ENCODE measurements around the gene PTCD2. TPM values are rescaled to one million over a fixed set of nuclear protein-coding genes. Genes with fewer than 3 reads are reported as not detected.
A peak's percentile ranks its signal among the peaks of the same experiment; 100 is the strongest.

PTCD2 gene
- total RNA-seq, 1 experiment from 2014 or later, result 11.6 TPM

- Mint-ChIP-seq H3K36me3 (ENCODE audit: insufficient read depth, unreplicated experiment) (no peaks in the 10 kb centered on the region), H3K4me1 (ENCODE audit: low read depth, unreplicated experiment) (no peaks in the 10 kb centered on the region), H3K9me3 (ENCODE audit: unreplicated experiment) (no peaks in the 10 kb centered on the region), H3K4me3 (ENCODE audit: unreplicated experiment) (no peak overlapping the region), H3K27me3 (ENCODE audit: insufficient read depth, unreplicated experiment) (peaks cover 15% of the 10 kb centered on the region), H3K27ac (ENCODE audit: unreplicated experiment) (no peak overlapping the region)
- DNase-seq, result no peak
- no peaks in the 10 kb centered on the region for H3K9me3 ChIP-seq
- CTCF ChIA-PET, result no interaction called here
- intact Hi-C loops (cut with micrococcal nuclease; ENCODE audit: unreplicated experiment), result no loop called here
- H3K27me3 ChIP-seq (replicated peaks; ENCODE audit: control insufficient read depth, insufficient read depth, low read length), result no peaks in the 10 kb centered on the region
- POLR2A ChIA-PET, result no interaction called here
- H3K4me3 ChIP-seq (ENCODE audit: low read depth, low read length), result no peak overlapping the region
- no peaks in the 10 kb centered on the region for H3K36me3 ChIP-seq (ENCODE audit: control insufficient read depth, insufficient read depth, low read length)
- no TSS peak for BruUV-seq (replicated peaks)
- TF ChIP-seq, protein P1, sequence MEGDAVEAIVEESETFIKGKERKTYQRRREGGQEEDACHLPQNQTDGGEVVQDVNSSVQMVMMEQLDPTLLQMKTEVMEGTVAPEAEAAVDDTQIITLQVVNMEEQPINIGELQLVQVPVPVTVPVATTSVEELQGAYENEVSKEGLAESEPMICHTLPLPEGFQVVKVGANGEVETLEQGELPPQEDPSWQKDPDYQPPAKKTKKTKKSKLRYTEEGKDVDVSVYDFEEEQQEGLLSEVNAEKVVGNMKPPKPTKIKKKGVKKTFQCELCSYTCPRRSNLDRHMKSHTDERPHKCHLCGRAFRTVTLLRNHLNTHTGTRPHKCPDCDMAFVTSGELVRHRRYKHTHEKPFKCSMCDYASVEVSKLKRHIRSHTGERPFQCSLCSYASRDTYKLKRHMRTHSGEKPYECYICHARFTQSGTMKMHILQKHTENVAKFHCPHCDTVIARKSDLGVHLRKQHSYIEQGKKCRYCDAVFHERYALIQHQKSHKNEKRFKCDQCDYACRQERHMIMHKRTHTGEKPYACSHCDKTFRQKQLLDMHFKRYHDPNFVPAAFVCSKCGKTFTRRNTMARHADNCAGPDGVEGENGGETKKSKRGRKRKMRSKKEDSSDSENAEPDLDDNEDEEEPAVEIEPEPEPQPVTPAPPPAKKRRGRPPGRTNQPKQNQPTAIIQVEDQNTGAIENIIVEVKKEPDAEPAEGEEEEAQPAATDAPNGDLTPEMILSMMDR (IDR thresholded peaks at IDR 0.05; ENCODE audit: insufficient read depth in 1 of 2, low read depth in 1 of 2, low read length in 1 of 2, severe bottlenecking in 1 of 2, unreplicated experiment in 1 of 2), result no peak
- no peaks in the 10 kb centered on the region for H3K4me1 ChIP-seq
These were observed 72.2 kb downstream of the PTCD2 start for GRCh38 chr5:72392326-72392733.

DNA sequence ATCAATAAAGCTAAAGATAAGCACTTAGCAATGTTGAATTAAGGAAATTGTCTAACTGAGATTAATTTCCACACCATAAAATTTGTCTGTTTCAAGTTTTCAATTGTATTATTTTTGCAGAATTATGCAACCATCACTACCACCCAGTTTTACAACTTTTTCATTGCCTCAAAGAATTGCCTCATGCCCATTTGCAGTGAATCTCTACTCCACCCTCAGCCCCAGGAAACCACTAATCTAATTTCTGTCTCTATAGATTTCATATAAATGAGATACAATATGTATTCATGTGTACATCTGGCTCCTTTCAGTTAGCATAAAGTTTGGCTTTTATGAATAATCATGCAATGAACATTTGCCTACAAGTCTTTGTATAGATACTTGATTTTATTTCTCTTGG is 72.9 kb downstream of the PTCD2 start:
- no peaks in the 10 kb centered on the region for H3K4me1 Mint-ChIP-seq (ENCODE audit: low read depth, unreplicated experiment)
- Histone ChIP-seq H3K9me3 (no peaks in the 10 kb centered on the region), H3K36me3 (ENCODE audit: control insufficient read depth, insufficient read depth, low read length) (no peaks in the 10 kb centered on the region), H3K27me3 (replicated peaks; ENCODE audit: control insufficient read depth, insufficient read depth, low read length) (no peaks in the 10 kb centered on the region), H3K4me3 (ENCODE audit: low read depth, low read length) (no peak overlapping the region), H3K4me1 (no peaks in the 10 kb centered on the region)
- DNase-seq, result no peak
- no peak overlapping the region for H3K4me3 Mint-ChIP-seq (ENCODE audit: unreplicated experiment)
- no peaks in the 10 kb centered on the region for H3K36me3 Mint-ChIP-seq (ENCODE audit: insufficient read depth, unreplicated experiment)
- CTCF ChIA-PET, result no interaction called here
- H3K27ac Mint-ChIP-seq (ENCODE audit: unreplicated experiment), result no peak overlapping the region
- POLR2A ChIA-PET, result no interaction called here
- H3K27me3 Mint-ChIP-seq (ENCODE audit: insufficient read depth, unreplicated experiment), result peaks cover 15% of the 10 kb centered on the region
- intact Hi-C loops (cut with micrococcal nuclease; ENCODE audit: unreplicated experiment), result no loop called here
- BruUV-seq (replicated peaks), result no TSS peak
- no peaks in the 10 kb centered on the region for H3K9me3 Mint-ChIP-seq (ENCODE audit: unreplicated experiment)
- TF ChIP-seq, protein P1 (IDR thresholded peaks at IDR 0.05; ENCODE audit: insufficient read depth in 1 of 2, low read depth in 1 of 2, low read length in 1 of 2, severe bottlenecking in 1 of 2, unreplicated experiment in 1 of 2), result no peak

DNA sequence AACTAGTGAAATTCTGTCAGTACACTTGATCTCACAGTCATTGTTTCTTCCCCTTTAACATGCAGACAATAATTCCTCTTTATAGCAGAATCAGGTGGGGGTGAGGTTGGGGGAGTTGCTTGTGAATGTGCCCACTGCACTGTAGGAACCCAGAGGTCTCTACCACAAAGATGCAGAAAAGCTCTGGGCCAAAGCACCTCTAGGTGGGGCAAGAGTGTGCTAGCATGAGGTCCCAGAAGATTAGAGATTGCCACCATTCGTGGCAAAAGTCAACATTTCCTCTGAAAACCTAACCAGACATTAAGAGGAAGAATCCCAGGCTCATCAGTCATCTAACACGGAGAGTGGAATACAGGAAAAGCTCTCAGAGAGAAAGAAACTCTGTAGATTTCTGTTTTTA is 74.5 kb downstream of the PTCD2 start:
- ChIA-PET POLR2A (interaction anchor here (0.6 kb wide), 1 partner anchor 469 kb away, joined by 4 read pairs; no protein-coding TSS in a partner anchor), CTCF (interaction anchor here (1.0 kb wide), 1 partner anchor 130 kb away, joined by 3 read pairs; no protein-coding TSS in a partner anchor)
- H3K36me3 Mint-ChIP-seq (ENCODE audit: insufficient read depth, unreplicated experiment), result no peaks in the 10 kb centered on the region
- no peak overlapping the region for H3K4me3 Mint-ChIP-seq (ENCODE audit: unreplicated experiment)
- 0 out of 2 replicates have a peak, but pooled peaks cover 4% of the 10 kb centered on the region for H3K9me3 ChIP-seq
- no peak overlapping the region for H3K4me3 ChIP-seq (ENCODE audit: low read depth, low read length)
- DNase-seq, result peak in 1 of 2 experiments; percentile 31
- TF ChIP-seq, protein P1 (IDR thresholded peaks at IDR 0.05; ENCODE audit: insufficient read depth in 1 of 2, low read depth in 1 of 2, low read length in 1 of 2, severe bottlenecking in 1 of 2, unreplicated experiment in 1 of 2), result peak; percentile 26 to 71
- no TSS peak for BruUV-seq (replicated peaks)
- H3K4me1 ChIP-seq, result no peaks in the 10 kb centered on the region
- no peaks in the 10 kb centered on the region for H3K36me3 ChIP-seq (ENCODE audit: control insufficient read depth, insufficient read depth, low read length)
- peaks cover 13% of the 10 kb centered on the region for H3K9me3 Mint-ChIP-seq (ENCODE audit: unreplicated experiment)
- intact Hi-C loops (cut with micrococcal nuclease; ENCODE audit: unreplicated experiment), result loop anchor here (1.0 to 2.0 kb wide), 2 partner anchors 130 to 424 kb away; no protein-coding TSS in a partner anchor
- H3K27me3 ChIP-seq (replicated peaks; ENCODE audit: control insufficient read depth, insufficient read depth, low read length), result no peaks in the 10 kb centered on the region
- peaks cover 8% of the 10 kb centered on the region for H3K27me3 Mint-ChIP-seq (ENCODE audit: insufficient read depth, unreplicated experiment)
- H3K27ac Mint-ChIP-seq (ENCODE audit: unreplicated experiment), result no peak overlapping the region
- no peaks in the 10 kb centered on the region for H3K4me1 Mint-ChIP-seq (ENCODE audit: low read depth, unreplicated experiment)
